ENCODE results near the gene PEX26. TPM values are rescaled to one million over a fixed set of nuclear protein-coding genes. Genes with fewer than 3 reads are reported as not detected.

The PEX26 gene
- total RNA-seq, 2 experiments from 2014 or later: 17.6 to 43.5 TPM

DNA sequence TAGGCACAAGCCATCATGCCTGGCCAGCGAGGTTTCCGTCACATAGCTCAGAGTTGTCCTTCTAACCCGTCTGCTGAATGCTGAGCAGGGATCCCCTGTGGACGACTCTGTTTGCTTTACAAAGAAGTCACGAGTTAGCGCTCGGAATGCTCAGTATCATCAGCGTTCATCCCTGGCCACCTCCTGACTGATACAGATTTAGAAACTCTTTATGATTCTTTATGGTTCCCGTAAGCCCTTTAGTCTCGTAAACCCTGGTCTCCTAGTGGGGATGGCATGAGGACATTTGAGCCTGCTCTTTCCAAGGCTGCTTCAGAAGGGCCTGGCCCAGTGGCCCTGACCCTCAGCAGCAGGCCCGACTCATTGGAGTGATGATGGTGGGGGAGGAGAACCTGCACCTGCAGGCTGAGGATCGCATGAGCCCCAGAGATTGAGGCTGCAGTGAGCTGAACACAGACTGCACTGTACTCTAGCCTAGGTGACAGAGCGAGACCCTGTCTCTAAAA lies 9.6 kb downstream of the PEX26 start:
- H3K27ac ChIP-seq (ENCODE audit: low read depth, low read length, poor library complexity, severe bottlenecking): no peak overlapping the region
- BruUV-seq (replicated peaks): no TSS peak
- H3K9me3 ChIP-seq (ENCODE audit: low read length): no peaks in the 10 kb centered on the region
- H3K4me2 ChIP-seq (ENCODE audit: low read length): no peak overlapping the region
- no peaks in the 10 kb centered on the region for H3K4me1 ChIP-seq (ENCODE audit: insufficient read depth, low read length, poor library complexity, severe bottlenecking)
- POLR2A ChIA-PET: no interaction called here
- intact Hi-C loops (cut with micrococcal nuclease; ENCODE audit: unreplicated experiment): no loop called here
- CTCF ChIA-PET (ENCODE audit: unreplicated experiment): no interaction called here
- no peak overlapping the region for H3K4me3 ChIP-seq (ENCODE audit: low read depth, low read length, poor library complexity, severe bottlenecking)
- H4K20me1 ChIP-seq (ENCODE audit: insufficient read depth, low read length): no peaks in the 10 kb centered on the region
- H2AFZ ChIP-seq (ENCODE audit: low read length): no peak overlapping the region
- H3K9me2 ChIP-seq (ENCODE audit: insufficient read depth, low read length): no peaks in the 10 kb centered on the region
- H3K79me2 ChIP-seq (ENCODE audit: insufficient read depth, low read depth, low read length): peaks cover 9% of the 10 kb centered on the region; the same call in 1 of the 2 replicates
- H3K36me3 ChIP-seq (ENCODE audit: insufficient read depth, low read length): peaks cover 98% of the 10 kb centered on the region
- no peak for TF ChIP-seq CTCF (conservative IDR thresholded peaks at IDR 0.05; ENCODE audit: low read length)
- no peak for TF ChIP-seq EZH2phosphoT487 (IDR thresholded peaks at IDR 0.05; ENCODE audit: borderline replicate concordance, low read depth, low read length)
- DNase-seq (ENCODE audit: low spot score): no peak

GRCh38 chr22:18088825-18089568 lies 11.2 kb downstream of the PEX26 start:
- DNase-seq (ENCODE audit: low spot score): no peak
- Histone ChIP-seq H3K4me3 (ENCODE audit: low read depth, low read length, poor library complexity, severe bottlenecking) (no peak overlapping the region), H3K4me1 (ENCODE audit: insufficient read depth, low read length, poor library complexity, severe bottlenecking) (no peaks in the 10 kb centered on the region), H2AFZ (ENCODE audit: low read length) (no peak overlapping the region), H3K9me3 (ENCODE audit: low read length) (no peaks in the 10 kb centered on the region), H4K20me1 (ENCODE audit: insufficient read depth, low read length) (no peaks in the 10 kb centered on the region), H3K79me2 (ENCODE audit: insufficient read depth, low read depth, low read length) (no peaks in the 10 kb centered on the region), H3K36me3 (ENCODE audit: insufficient read depth, low read length) (peaks cover 95% of the 10 kb centered on the region), H3K9me2 (ENCODE audit: insufficient read depth, low read length) (no peaks in the 10 kb centered on the region), H3K4me2 (ENCODE audit: low read length) (no peak overlapping the region), H3K27ac (ENCODE audit: low read depth, low read length, poor library complexity, severe bottlenecking) (no peak overlapping the region)
- intact Hi-C loops (cut with micrococcal nuclease; ENCODE audit: unreplicated experiment): no loop called here
- ChIA-PET POLR2A (interaction anchor here (0.9 to 1.1 kb wide), 2 partner anchors 9 to 12 kb away, joined by 3 to 4 read pairs; partner anchors contain the start of gene PEX26), CTCF (ENCODE audit: unreplicated experiment) (interaction anchor here (0.5 to 0.6 kb wide), 2 partner anchors 286 to 318 kb away, joined by 3 to 6 read pairs; no protein-coding TSS in a partner anchor)
- BruUV-seq (replicated peaks): no TSS peak
- no peak for TF ChIP-seq CTCF (conservative IDR thresholded peaks at IDR 0.05; ENCODE audit: low read length)
- TF ChIP-seq EZH2phosphoT487 (IDR thresholded peaks at IDR 0.05; ENCODE audit: borderline replicate concordance, low read depth, low read length): no peak

- Histone ChIP-seq H3K9me3 (ENCODE audit: low read length) (no peaks in the 10 kb centered on the region), H3K27ac (ENCODE audit: low read depth, low read length, poor library complexity, severe bottlenecking) (no peak overlapping the region), H3K4me3 (ENCODE audit: low read depth, low read length, poor library complexity, severe bottlenecking) (no peak overlapping the region), H3K9me2 (ENCODE audit: insufficient read depth, low read length) (no peaks in the 10 kb centered on the region), H2AFZ (ENCODE audit: low read length) (no peak overlapping the region), H4K20me1 (ENCODE audit: insufficient read depth, low read length) (no peaks in the 10 kb centered on the region), H3K36me3 (ENCODE audit: insufficient read depth, low read length) (peaks cover 91% of the 10 kb centered on the region), H3K4me1 (ENCODE audit: insufficient read depth, low read length, poor library complexity, severe bottlenecking) (no peaks in the 10 kb centered on the region), H3K4me2 (ENCODE audit: low read length) (no peak overlapping the region), H3K79me2 (ENCODE audit: insufficient read depth, low read depth, low read length) (no peaks in the 10 kb centered on the region)
- intact Hi-C loops (cut with micrococcal nuclease; ENCODE audit: unreplicated experiment): no loop called here
- ChIA-PET POLR2A (no interaction called here), CTCF (ENCODE audit: unreplicated experiment) (no interaction called here)
- BruUV-seq (replicated peaks): TSS peak; percentile 36
- TF ChIP-seq EZH2phosphoT487 (IDR thresholded peaks at IDR 0.05; ENCODE audit: borderline replicate concordance, low read depth, low read length) (no peak), CTCF (conservative IDR thresholded peaks at IDR 0.05; ENCODE audit: low read length) (no peak)
- no peak for DNase-seq (ENCODE audit: low spot score)
Observed at GRCh38 chr22:18090286-18090685, 12.5 kb downstream of the PEX26 start.
